ENCODE data around the gene PTPRK. TPM values are rescaled to one million over a fixed set of nuclear protein-coding genes. Genes with fewer than 3 reads are reported as not detected.
"Not testable (repeated sequence)": the region's sequence is repeated elsewhere in the genome, so short reads cannot be mapped to it uniquely, and the experiment has no call there.

PTPRK gene
- polyA plus RNA-seq, 3 donors, result 54.2 to 57.7 (median 56.0) TPM

DNA sequence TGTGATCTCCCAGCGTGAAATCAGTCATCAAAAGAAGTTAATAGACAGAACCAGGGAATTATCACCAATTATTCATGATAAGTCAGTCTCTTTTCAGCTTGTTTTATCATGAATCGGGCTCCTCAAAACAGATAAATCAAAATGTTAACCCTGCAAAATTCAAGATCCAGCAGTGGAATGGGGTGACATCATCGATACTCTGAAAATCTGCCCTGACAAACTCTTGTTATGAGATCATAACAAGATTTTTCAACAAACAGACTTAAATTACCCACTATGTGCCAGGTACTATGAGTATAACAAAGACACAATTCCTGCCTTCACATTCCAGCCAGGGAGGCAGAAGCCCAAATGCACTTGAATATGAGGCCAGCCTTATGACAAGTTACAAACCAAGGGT lies 64.4 kb downstream of the PTPRK start:
- no peak for DNase-seq (ENCODE audit: low read depth in 3 of 3, low spot score in 2 of 3)

- DNase-seq (ENCODE audit: low read depth in 3 of 3, low spot score in 2 of 3), result no peak
Observed at GRCh38 chr6:128452713-128453112, 67.7 kb downstream of the PTPRK start.

GRCh38 chr6:128446497-128446896 lies 73.9 kb downstream of the PTPRK start:
- DNase-seq (ENCODE audit: low read depth in 3 of 3, low spot score in 2 of 3), result no peak

- DNase-seq (ENCODE audit: low read depth in 3 of 3, low spot score in 2 of 3), result no peak
Observed at GRCh38 chr6:128443553-128443952, 76.8 kb downstream of the PTPRK start.

DNA sequence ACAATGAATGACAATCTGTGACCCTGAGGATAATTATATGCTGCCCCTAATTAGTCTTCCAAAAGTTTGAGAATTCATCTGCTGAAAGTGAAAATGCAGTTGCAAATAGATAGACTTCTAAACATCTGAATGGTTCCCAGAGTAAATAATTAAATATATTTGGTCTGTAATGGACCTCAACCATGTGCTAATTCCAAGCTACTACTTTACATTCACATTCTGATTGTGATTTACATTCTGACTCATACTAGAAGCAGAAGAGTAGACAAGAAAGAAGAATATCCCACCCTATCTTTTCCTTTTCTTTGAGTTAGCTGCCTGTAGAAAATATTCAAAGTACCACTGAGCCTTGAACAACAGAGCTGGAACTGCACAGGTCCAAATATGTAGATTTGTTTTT lies 80.8 kb downstream of the PTPRK start:
- no peak for DNase-seq (ENCODE audit: low read depth in 3 of 3, low spot score in 2 of 3)

DNA sequence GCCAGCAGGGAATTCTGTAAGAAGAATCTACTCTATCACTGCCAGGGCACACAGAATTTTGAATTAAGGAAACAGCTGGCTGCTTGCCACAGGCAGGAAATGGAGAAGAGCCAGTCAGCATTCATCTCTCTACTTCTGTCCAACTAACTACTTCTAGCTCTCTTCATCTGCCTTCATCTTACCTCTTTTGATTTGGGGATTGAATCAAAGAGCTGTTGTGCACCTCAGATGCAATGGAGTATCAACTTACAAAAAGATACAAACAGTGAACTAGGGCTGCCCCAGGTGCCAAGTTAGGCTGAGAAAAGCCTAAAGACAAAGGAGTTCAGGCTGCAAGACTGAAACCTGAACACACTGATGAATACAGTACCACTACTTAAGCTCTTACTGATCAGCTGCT lies 82.0 kb downstream of the PTPRK start:
- no peak for DNase-seq (ENCODE audit: low read depth in 3 of 3, low spot score in 2 of 3)

- no peak for DNase-seq (ENCODE audit: low read depth in 3 of 3, low spot score in 2 of 3)
Observed at GRCh38 chr6:128437685-128438084, 82.7 kb downstream of the PTPRK start.

GRCh38 chr6:128434752-128435151 lies 85.6 kb downstream of the PTPRK start:
- DNase-seq (ENCODE audit: low read depth in 3 of 3, low spot score in 2 of 3), result not testable (repeated sequence)

DNA sequence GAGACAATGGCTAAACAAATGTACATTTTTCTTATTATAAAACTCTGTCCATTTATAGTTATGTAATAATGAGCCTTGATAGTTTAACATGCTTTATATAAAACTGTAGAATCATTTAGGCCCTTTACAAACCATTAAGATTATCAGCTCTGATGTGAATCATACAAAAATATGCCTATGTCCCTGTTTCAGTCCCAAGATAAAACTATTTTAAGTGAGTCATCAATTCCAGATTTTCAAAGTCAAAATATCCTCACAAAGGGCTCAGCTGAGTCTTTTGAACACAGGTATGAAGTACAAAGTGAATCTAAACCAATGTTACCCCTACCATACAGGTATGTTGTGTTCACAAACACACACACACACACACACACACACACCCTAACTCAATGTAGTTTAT lies 88.0 kb downstream of the PTPRK start:
- DNase-seq (ENCODE audit: low read depth in 3 of 3, low spot score in 2 of 3), result no peak

DNA sequence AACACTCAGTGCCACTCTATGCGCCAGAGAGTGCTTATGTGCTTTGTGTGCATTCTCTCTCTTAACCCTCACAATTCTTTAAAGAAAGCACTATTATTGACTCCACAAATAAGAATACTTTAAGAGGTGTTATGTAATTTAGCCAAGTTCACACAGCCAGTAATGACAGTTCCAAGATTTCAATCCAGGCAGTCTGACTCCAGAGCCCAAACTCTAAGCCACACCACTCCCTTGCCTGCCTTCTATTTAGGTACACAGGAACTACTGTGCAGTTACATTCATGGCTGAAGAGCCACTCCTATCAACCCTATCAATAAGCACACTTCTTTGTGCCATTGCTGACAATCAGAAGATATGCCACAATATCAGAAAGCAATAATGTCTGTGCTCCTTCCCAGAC lies 93.3 kb downstream of the PTPRK start:
- no peak for DNase-seq (ENCODE audit: low read depth in 3 of 3, low spot score in 2 of 3)

- no peak for DNase-seq (ENCODE audit: low read depth in 3 of 3, low spot score in 2 of 3)
Observed at GRCh38 chr6:128425856-128426255, 94.5 kb downstream of the PTPRK start.

GRCh38 chr6:128422871-128423270 lies 97.5 kb downstream of the PTPRK start:
- DNase-seq (ENCODE audit: low read depth in 3 of 3, low spot score in 2 of 3), result no peak

GRCh38 chr6:128422200-128422599 lies 98.2 kb downstream of the PTPRK start:
- no peak for DNase-seq (ENCODE audit: low read depth in 3 of 3, low spot score in 2 of 3)

- DNase-seq (ENCODE audit: low read depth in 3 of 3, low spot score in 2 of 3), result no peak
Observed at GRCh38 chr6:128421788-128422187, 98.6 kb downstream of the PTPRK start.

GRCh38 chr6:128417698-128418097 lies 102.7 kb downstream of the PTPRK start:
- no peak for DNase-seq (ENCODE audit: low read depth in 3 of 3, low spot score in 2 of 3)

DNA sequence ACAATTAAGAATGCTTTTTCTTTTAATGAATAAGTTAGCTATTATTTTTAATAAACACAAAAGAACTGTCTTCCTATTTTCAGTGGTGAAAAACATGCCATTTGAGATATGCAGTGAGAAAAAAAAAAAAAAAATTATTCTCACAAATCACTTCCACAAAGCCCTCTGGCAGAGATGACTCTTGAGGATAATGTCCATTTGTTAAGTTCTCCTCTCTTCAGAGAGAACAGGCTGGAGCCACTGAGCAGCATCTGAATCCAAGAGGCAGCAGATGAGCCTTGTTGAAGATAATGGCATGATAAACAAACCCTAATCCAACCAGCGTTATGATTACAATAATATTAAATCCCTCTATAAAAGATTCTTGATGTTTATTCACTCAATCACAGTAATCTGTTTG lies 105.0 kb downstream of the PTPRK start:
- DNase-seq (ENCODE audit: low read depth in 3 of 3, low spot score in 2 of 3), result no peak

DNA sequence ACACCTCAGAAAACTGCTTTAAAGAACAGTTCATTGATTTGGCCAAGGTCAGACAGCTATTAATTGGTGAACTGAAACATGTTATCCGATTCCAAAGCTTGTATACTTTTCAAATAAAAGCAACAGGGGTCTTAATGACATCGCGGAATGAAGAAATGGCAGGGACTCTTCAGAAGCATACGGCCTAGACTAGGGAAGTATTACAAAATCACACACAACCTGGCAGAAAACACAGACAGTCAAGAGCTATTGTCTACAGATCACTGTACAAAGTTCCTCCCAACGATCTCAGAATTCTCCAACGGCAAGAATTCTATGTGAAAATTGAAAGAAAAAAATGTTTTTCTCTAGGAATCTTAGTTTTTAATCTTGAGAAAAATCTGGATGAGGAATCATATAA lies 105.5 kb downstream of the PTPRK start:
- DNase-seq (ENCODE audit: low read depth in 3 of 3, low spot score in 2 of 3), result no peak

GRCh38 chr6:128413291-128413690 lies 107.1 kb downstream of the PTPRK start:
- DNase-seq (ENCODE audit: low read depth in 3 of 3, low spot score in 2 of 3), result no peak

DNA sequence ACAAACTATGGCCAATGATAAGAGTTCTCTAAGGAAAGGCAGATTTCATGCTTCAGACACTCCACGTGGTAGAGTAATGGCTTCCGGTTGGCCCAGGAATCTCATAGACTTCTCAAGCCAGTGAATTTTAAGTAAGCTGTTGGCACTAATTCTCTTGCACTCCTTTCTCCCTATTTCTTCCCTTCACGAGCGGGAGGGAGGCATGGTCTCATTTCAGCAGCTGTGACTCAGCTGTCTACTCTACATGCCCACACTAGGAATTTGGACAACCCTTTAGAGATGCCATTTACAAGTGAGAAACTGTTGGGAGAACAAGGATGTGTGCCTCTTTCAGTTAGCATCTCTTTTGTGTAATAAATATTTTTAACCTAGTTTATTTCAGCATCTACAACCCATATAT lies 107.7 kb downstream of the PTPRK start:
- DNase-seq (ENCODE audit: low read depth in 3 of 3, low spot score in 2 of 3), result no peak

GRCh38 chr6:128410584-128410983 lies 109.8 kb downstream of the PTPRK start:
- DNase-seq (ENCODE audit: low read depth in 3 of 3, low spot score in 2 of 3), result no peak

- DNase-seq (ENCODE audit: low read depth in 3 of 3, low spot score in 2 of 3), result no peak
Observed at GRCh38 chr6:128409003-128409402, 111.4 kb downstream of the PTPRK start.

DNA sequence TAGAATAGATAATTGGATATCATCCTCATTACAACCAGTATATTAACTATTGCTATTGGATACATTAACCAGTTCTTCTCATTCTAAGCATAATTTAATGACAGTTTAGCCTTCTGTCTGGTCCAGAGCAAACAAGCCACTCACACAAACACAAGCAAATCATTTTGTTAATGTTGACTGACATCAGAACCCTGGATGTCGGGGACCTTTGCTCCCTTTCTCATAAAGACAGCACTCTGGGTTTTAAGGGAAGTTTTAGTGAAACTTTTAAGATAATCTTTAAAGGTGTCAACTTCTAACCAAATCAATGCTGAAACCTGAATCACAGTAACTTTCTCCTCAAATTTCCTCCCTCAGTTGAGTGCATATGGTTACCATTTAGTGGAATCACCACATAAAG lies 113.9 kb downstream of the PTPRK start:
- DNase-seq (ENCODE audit: low read depth in 3 of 3, low spot score in 2 of 3), result no peak

DNA sequence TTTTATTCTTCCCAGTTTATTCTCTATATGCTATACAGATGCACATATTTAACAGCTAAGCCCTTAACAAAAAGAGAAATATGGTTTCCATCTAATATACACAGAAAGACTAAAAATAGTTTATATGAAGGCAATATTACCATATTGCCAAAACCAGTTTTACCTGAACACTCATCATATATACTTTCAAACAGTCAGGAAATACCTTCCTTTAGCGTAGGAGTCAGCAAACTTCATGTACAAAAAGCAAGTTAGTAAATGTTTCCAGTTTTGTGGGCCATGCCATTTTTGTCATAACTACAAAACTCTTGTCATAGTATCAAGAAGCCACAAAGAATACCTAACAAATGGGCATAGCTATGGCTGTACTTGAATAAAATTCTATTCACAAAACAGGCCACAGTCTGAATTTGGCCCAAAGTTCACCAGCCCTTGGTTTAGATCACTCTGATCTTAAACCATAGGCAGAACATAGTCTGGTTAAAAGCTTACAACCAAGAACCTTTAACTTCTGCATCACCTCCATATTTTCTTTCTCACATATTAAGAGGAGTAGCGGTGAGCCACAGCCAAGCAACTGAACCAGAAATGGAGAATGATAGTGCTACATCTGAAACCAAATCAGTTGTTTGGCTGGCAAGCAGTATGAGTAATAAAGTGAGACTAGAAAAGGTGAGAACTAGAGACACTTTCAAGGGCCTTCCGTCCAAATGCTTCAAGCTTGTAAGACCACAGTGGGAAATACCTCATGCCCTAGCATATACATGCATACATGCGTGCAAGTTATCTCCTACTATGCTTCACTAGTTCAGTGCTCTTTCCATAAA lies 116.6 kb downstream of the PTPRK start:
- DNase-seq (ENCODE audit: low read depth in 3 of 3, low spot score in 2 of 3), result no peak
